GM21360 (cell line): Measurements from ENCODE around the gene CXorf66.
"Not testable (repeated sequence)": the region's sequence is repeated elsewhere in the genome, so short reads cannot be mapped to it uniquely, and the experiment has no call there.

Source experiments
- ATAC-seq: cut with Tn5 transposase; IDR thresholded peaks from one replicate; pipeline ENCODE4 v1.9.1; 2021; ENCODE audit warnings: mild to moderate bottlenecking, moderate library complexity; ENCODE audit not compliant: unreplicated experiment

The CXorf66 gene, protein sequence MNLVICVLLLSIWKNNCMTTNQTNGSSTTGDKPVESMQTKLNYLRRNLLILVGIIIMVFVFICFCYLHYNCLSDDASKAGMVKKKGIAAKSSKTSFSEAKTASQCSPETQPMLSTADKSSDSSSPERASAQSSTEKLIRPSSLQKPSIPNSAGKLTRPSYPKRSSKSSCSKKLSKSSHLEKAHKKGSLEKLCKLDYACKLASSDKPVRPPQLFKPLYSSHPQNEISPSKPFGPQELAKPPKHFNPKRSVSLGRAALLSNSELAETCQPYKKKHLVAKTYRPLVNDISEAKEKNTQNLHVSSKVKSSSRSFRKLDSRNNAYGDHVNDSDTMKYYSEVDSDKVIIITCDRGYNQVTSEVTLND

DNA sequence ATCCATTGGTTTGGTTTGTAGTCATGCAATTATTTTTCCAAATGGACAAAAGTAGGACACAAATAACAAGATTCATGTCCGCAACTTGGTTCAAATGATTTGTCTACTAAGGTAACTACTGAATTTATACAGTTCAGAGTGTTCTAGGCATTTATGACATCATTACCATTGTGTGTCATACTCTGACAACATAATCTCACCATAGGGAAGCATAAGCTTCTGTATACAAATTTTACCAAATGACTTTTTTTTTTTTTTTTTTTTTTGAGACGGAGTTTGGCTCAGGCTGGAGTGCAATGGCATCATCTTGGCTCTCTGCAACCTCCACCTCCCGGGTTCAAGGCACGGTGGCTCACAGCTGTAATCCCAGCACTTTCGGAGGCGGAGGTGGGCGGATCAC, at the start of gene CXorf66:
Gene CXorf66, minus strand, starts transcription at position 101 of the 400 bp plus-strand sequence. Its CDS starts 25 bp downstream, at position 76.
- no peak for ATAC-seq

DNA sequence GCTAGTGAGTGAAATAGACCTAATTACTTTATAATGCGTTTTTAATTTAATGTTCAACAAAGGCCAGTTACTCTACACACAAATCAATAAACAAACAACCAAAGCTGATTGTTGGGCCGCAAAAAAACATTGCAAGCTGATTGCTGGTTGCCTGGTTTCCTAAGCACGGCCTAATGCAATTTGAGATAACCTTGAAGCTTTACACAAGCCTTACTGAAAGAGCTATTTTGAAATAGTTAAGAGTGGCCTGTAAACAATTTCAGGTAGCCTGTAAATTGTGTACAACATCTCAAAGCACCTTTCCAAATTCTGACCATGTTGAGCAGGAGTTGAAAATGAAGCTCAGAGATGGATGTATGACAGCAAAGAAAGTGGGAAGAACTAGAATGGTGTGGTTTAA, 17.5 kb upstream of the CXorf66 start:
- ATAC-seq: no peak

DNA sequence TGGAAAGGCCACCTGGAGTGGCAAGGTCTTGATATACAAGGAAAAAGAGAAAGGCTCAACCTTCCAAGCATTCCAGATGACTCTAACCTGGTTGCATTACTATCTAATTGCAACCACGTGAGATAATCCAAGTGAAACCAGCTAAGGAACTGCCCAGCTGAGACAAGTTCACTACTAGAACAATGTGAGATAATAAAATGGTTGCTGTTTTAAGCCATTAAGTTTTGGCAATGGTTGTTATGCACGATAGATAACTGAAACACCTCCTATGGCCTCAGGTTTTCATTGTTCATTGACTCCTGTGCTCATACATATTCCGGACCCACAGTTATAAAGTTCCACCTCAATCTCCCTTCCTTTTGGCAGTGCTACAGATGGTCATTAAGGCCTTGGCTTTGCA, 9.2 kb upstream of the CXorf66 start:
- no peak for ATAC-seq

DNA sequence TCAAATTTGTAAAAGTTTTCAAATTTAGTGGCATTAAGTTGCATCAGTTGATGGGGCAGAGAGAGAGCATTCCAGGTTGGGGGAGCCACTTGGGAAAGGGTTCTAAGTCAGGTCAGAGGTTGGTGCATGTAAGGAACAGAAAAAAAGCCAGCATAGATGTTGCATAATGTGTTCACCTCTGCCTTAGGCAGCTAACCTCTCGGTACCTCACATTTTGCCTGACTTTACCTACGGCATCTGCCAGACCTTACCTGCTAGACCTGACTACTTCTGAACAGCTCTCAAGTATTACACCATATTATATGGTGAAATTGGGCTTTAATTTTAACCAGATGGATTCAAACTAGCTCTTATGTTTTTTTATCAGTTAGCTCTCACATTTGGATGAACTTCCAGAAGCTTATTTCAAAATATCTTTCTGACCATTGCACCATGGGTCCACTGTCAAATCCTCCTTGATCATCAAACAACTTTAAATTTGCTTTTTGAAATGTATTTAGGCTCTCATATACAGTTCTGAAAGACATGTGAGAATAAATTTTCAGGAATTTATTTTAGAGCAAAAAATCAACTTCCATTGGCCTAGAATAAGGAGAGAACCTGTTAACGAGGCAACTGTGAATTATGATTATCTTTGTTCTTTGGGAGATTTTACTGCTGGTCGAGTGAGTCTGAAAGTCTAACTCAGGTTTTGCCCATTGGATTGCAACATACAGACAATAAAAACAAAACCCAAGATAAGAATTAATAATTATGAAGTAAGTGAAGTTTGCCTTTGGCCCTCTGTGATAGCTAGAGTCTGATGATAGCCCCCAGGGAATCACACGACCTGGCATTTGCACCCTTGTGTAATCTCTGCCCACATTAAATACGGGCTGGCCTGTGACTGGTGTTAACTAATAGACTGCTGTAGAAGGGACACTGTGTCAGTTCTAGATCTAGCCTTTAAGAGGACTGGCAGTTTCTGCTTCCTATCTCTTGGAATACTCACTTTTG, 7.6 kb upstream of the CXorf66 start:
- ATAC-seq: no peak

DNA sequence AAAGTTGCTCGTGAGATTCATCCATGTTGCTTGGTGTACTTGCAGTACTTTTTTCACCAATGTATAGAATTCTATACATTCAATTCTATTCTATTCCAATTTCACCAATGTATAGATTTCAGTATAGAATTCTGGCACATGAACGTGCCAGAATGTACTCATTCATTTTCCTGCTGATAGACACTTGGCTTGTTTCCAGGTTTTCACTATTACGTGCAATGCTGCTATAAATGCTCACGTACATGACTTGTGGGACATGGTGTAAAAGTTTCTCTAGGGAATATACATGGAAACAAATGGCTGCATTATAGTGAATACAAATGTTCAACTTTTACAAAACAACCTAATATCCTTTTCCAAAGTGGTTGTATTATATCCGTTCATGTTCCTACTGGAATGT, 6.8 kb upstream of the CXorf66 start:
- no peak for ATAC-seq

DNA sequence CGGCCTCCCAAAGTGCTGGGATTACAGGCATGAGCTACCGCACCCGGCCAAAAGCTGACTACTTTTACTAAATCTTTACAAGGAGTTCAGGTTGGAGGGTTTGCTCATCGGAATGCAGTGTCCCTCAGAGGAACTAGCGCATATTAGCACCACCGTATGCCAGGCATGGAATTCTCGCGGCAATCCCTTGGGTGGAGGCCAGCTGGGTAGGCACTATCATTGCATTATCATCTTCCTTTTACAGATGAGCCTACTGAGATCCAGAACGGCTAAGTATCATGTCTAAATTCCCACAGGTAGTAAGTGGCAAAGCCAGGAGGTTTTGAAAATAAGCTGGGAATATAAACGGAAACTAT, 6.1 kb upstream of the CXorf66 start:
- ATAC-seq: no peak

DNA sequence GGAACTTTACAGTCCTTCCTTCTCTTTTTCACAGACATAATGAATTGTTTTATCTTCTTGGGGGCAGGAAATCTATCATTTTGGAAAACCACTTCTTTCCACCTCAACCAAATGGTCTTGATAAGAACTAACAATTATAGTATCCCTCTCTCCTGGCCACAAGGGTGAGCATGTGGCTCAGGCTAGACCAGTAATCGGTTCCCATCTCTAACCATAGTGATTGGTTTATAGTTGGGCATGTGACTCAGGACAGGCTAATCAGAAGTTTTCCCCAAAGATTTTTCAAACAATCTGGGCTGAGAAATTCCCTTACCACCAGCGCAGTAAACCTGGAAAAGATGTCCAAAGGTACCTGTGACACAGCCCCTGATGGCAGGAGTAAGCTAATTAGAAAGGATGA, 4.0 kb upstream of the CXorf66 start:
- ATAC-seq: no peak

DNA sequence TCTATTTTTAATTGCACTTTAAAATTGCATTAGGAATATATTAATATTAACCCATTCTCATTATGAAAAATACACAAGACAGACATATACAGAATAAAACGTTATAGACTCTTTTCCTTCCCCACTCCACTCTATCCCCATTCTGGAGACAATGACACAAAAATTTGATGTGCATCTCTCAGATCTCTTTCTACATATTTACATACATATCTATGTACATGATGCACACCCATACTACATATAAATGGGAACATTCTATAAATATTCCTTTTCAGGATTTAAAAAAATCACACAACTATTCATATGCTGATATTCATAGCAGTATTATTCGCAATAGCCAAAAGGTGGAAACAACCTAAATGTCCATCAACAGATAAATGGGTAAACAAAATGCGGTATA, 2.4 kb upstream of the CXorf66 start:
- ATAC-seq: no peak

DNA sequence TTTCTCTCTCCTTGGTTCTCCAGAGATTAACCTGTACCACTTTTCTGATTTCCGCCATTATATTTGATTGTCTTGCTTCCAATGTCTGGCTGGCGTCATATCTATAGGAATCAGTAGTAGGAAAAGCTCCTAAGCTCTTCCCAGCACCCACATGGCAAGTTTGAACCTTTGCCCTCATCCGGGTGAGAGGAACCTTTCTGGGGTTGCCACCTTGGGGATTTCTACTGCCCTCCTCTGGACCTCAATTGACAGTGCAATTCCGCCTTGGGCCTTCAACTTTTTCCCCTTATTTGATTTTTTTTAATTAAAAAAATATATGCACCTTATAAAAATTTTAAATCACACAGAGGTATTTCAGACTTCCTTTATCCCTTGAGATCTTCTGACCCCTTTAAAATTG, 2.0 kb upstream of the CXorf66 start:
- no peak for ATAC-seq

DNA sequence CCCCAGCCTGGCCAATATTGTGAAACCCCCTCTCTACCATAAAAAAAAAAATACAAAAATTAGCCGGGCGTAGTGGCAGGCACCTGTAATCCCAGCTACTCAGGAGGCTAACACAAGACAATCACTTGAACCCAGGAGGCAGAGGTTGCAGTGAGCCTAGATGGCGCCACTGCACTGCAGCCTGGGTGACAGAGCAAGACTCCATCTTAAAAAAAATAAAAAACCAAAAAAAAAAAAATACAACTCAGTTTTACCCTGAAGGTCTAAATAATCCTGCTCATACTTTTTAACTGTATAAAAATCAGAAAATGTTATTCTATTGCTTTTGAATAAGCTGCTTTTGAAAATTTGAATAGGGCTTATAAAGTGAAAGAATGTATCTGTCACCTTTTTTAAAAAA, 838 bp upstream of the CXorf66 start:
- ATAC-seq: not testable (repeated sequence)

DNA sequence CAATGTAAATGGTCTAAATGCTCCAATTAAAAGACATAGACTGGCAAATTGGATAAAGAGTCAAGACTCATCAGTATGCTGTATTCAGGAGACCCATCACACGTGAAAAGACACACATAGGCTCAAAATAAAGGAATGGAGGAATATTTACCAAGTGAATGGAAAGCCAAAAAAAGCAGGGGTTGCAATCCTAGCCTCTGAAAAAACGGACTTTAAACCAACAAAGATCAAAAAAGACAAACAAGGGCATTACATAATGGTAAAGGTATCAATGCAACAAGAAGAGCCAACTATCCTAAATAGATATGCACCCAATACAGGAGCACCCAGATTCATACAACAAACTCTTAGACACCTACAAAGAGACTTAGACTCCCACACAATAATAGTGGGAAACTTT, 4.2 kb downstream of the CXorf66 start:
- not testable (repeated sequence) for ATAC-seq

DNA sequence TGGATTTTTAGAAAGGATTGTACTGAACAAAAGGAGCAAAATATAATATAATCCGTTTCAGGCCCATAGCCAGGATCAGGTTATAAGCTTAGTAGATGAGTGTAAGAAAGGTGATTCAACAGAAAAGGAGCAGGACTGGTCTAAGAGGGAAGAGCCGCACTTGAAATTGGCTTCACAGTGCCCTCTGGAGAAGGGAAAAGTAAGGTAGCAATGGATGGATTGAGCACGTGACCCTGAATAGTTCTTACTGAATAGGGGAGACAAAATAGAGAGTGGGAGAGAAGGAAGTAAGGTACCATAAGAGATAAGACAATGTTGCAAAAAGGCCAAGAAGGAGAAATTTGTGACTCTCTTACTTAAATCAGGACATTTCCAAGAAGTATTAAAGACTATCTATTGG, 15.6 kb downstream of the CXorf66 start:
- ATAC-seq: no peak

DNA sequence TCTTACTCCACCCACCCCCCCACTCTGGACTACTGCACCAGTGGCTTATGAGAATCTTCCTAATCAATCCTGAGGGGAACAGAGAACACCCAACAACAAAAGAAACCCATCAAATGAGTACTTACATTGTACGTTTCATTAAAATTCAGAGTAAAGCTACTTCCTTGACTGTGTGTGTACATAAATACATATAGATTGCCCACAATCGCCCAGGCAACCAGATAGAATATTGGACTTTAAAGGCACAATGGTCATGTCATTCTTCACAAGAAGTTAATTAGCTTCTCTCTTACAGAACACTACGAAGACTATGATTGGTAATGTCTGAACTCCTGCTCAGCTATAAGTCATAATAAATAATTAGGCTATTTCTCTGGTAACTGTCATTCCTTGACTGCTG, 20.2 kb downstream of the CXorf66 start:
- no peak for ATAC-seq

DNA sequence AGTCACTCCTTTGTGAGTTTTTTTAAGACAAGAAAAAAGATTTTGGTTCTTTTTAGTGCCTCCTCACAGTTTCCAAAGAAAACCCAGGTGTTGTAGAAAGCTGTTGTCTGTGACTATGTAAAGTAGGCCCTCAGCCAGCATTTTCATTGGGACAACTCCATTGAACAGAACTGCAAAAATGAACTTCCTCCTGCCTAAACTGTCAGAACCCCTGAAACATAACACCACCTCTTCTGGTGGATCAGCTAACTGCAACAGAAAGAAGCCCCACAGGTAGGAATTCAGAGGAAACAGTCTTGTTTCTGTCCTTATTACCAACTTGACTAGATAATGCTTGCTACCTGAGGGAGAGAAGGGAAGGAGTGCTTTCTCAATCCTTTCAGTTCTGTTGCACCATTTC, 29.1 kb downstream of the CXorf66 start:
- no peak for ATAC-seq

DNA sequence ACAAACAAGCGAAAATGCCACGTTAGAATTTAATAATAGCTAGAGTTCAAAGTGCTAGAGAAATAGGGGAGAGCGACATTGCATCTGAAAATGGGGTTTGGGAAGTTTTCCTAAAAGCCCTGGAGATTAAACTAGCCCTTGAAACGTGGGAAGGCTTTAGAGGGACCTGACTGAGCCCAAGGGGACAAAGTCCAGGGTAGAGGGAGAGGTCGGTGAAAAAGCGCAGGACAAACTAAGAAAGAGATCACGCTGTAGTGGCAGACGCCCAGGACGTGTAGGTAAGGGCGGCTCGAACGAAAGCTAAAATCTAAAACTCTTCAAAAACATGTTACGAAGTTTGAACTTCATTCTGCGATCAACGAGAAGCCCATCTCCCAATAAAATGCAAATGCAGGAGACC, 31.4 kb downstream of the CXorf66 start:
- ATAC-seq: no peak

DNA sequence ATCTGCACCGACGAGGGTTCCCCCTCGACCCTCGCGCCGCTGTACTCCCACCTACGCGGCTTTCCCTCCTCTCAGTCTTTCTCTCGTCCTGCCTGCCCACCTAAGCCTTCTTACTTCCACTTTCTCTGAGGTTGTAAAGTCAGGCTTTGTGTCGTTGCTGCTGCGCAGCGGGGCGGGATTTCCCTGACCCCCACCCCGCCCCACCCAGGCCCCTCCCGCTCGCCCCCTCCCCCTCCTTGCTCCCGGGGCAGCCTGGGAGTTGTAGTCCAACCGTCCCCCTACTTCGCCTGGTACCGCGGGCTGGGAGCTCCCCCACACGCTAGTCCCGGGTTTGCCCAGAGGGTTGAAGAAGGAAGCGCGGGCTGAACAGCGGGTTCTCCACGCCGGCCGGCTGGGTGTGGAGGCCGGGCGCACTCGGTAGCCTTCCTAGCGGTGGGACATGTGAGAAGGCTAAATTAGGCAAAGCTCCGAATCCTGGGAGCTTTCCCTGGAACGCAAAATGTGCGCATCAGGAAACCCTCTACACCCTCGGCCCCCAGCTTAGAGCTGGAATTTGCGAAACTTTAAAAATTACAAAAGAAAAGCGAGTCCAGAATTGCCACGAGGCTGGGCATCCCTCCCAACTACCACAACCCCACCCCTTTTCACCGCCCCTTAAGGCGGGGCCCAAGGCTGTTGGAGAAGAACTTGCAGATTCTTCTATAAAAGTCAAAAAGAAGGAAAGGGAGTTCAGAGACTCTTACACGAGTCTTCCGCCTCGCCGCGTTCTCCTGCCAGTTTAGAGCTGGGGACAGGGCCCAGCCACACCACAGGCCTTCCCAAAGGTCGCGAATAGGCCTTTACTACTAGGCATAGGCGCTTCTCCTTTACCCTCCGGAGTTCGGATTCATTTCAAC, 32.2 kb downstream of the CXorf66 start, which contains the start of gene ATP11C:
Gene ATP11C, minus strand, starts transcription at position 153 of the 896 bp plus-strand sequence. CDS start 1,011 bp downstream, outside the sequence.
- peak; percentile 79 for ATAC-seq

DNA sequence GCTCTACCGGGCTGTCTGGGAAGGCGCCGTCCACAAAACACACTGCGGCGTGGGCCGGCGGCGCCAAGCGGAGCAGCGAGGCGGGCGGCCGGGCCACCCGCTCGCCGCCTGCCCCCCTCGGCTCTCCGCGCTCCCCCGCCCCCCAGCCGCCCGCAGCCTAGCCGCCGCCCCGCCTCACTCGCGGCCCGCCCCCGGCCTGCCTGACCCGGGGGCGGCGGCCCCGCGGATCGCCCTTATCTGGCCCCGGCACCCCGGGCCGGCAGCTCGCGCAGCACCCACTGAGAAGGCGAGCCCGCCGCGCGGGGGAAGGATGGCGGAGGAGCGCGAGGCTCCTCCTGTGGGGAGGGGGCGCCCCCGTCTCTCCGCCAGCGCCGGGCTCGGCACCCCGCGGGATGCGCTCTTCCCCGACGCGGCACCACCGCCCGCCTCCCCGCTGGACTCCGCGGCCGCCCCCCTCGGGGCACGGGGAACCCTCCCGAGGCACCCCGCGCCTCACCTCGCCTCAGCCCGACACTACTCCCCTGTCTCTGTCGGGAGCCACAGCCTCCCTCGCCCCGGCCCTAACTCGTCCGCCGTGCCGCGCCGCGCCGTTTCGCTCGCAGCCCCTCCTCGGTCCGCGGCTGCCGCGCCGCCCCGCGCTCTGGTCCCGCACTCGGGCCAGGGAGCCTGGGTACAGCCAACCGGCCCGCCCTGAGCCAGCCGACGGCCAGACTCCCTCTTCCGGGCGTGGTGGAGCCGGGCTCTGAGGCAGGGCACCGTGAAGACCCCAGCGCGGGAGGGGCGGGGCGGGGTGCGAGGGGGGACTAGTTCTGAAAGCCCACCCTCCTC, 33.0 kb downstream of the CXorf66 start:
- ATAC-seq: peak; percentile 29

DNA sequence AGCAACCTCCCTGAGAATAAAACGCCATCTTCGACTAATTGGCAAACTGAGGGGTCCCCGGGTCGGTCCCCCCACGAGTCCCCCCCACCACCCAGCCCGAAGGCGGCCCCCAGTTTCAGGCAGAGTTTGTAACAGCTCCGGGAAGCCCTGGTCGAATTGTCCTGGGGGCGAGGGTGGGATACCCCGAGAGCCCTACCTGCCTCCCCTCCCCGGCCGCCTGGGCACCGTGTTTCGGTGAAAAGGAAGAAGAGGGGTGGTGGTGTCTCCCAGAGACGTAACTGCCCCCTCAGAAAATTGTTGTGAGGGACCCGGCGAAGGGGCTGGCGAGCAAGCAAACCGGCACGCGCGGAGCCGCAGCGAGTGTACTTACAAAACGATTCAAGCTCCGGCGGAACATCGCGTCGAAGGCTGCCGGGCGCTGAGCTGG, 33.7 kb downstream of the CXorf66 start:
- ATAC-seq: no peak

DNA sequence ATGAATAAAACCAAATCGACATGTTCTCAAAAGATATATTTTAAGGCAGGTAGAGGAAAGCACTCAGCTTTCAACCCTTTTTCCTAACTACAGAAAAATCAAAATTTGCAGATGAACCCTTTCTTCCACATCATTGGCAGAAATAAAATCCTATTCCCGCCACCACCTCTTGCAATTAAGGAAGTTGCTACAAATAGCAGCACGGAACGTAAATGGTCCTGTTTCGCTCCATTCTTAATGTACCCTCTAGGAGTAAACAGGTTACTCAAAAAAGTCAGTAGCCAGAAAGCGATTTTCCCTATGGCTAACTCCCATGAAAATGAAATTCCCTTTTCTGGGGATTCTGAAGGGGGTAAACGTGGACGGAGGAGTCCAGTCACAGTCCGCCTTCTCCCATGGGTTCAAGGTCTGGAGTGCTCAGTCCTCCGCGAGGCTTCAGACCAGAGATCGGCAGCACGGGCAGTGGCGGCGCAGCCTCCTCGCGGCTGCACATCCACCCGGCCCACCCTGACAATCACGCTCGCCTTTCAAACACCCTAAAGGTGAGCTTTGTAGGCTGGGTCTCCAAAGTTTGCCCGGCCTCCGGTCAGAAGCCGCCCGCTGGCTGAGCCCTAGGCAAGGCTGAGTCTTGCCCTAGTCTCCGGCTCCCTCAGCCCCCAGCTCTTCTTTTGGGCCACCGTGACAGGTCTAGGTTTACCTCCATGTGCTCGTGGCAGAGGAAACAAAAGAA, 34.2 kb downstream of the CXorf66 start:
- ATAC-seq: no peak
